AG09309 (cell line): ENCODE results near the gene TMEM147.

ENCODE experiments used
- DNase-seq: peaks from one replicate; pipeline ENCODE4 v3.0.0-alpha.2; 2010; ENCODE audit warnings: low read depth
- H3K4me3 ChIP-seq: 2 replicates; pipeline ENCODE4 v1.5.1; 2011; ENCODE audit warnings: mild to moderate bottlenecking, low read depth, low read length, moderate library complexity; ENCODE audit not compliant: control insufficient read depth
- CTCF ChIP-seq: IDR thresholded peaks from 2 replicates; pipeline ENCODE4 v1.5.1; 2011; ENCODE audit warnings: mild to moderate bottlenecking, low read depth, low read length, inconsistent platforms; ENCODE audit not compliant: insufficient read depth, control insufficient read depth; ENCODE audit errors: missing control alignments

Gene TMEM147

GRCh38 chr19:35545001-35545854, at the start of gene TMEM147:
Gene TMEM147, plus strand, starts transcription at chr19:35545626. Its CDS starts 114 bp downstream, at chr19:35545740.
- H3K4me3 ChIP-seq, result peak within 1 kb of the TSS; percentile 95
- TF ChIP-seq CTCF, result no peak
- DNase-seq, result peak; percentile 24

GRCh38 chr19:35497406-35497805, 48.0 kb upstream of the TMEM147 start:
- TF ChIP-seq CTCF, result no peak
- no peak overlapping the region for H3K4me3 ChIP-seq
- no peak for DNase-seq

- TF ChIP-seq CTCF, result no peak
- H3K4me3 ChIP-seq, result no peak overlapping the region
- no peak for DNase-seq
Observed at GRCh38 chr19:35498220-35498619, 47.2 kb upstream of the TMEM147 start.

DNA sequence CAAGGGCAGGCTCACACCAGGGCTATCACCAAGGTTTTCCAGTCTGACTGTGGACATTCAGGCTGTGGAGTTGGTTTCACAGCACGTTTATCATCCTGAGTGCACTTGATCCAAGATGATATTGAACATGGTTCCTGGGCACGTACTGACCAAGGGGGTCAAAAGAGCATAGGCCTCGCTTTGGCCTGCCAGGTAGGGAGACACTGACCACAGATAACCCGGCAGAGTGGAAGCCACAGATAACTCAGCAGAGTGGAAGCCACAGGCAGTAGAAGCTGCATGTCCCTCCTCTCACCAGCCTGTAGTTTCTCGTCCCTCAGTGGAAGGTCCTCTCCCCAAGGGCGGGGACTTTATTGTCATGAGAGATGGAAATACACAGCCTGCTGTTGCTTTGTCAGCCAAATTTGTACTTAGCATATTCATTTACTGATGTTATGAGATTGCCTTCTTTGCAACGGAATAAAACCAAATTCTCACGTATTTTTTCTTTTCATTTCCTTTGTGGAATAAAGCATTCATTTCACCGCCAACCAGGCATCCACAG, 46.4 kb upstream of the TMEM147 start:
- DNase-seq, result no peak
- TF ChIP-seq CTCF, result no peak
- H3K4me3 ChIP-seq, result no peak overlapping the region

- DNase-seq, result no peak
- TF ChIP-seq CTCF, result no peak
- no peak overlapping the region for H3K4me3 ChIP-seq
Observed at GRCh38 chr19:35500611-35501010, 44.8 kb upstream of the TMEM147 start.

DNA sequence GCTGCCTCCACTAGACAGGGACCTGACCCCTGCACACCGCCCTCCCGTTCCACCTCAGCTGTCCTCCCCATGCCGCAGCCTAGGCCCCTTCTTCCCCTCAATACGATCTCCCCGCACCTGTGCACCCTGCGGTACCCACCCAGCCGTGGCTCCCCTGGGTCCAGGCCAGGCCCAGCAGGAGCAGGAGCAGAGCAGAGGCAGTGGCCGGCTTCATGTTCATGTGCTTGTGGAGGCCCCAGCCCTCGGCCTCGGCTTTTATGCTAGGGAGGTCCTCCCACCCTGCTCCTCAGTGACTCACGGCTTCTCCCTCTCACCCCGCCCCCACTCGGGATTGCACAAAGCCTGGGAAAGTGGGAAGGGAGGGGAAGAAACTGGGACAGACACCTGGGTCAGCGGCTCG, 43.7 kb upstream of the TMEM147 start:
- H3K4me3 ChIP-seq, result no peak overlapping the region
- TF ChIP-seq CTCF, result no peak
- no peak for DNase-seq
